SK-N-SH (cell line): ENCODE data around the gene MSL1. TPM values are rescaled to one million over a fixed set of nuclear protein-coding genes. Genes with fewer than 3 reads are reported as not detected.

Experiments
- CTCF ChIA-PET: fragments of 300-600, 350-600 bp; formaldehyde crosslinking; extraction: SDS; loops from one replicate; lab custom pipeline; 2021; lab: Yijun Ruan, JAX
- POLR2A ChIA-PET: fragments of 350-600 bp; sonication (Branson Sonifier 250); formaldehyde crosslinking; extraction: SDS; loops from one replicate; lab custom pipeline; 2020; ENCODE audit warnings: antibody characterized with exemption, inconsistent platforms; lab: Yijun Ruan, JAX
- DNase-seq: peaks from one replicate; pipeline ENCODE4 v3.0.0; 2012
- H2AFZ ChIP-seq: fragments of 200-600 bp; sonication (generic); 2 replicates; pipeline ENCODE4 v1.8.1; 2016; ENCODE audit warnings: antibody characterized with exemption, mild to moderate bottlenecking, low read depth
- H3F3A ChIP-seq: fragments of 200-600 bp; sonication (generic); replicated peaks from 2 replicates; pipeline ENCODE3; 2016; ENCODE audit warnings: antibody characterized with exemption, mild to moderate bottlenecking; ENCODE audit not compliant: insufficient read depth
- H3K27ac ChIP-seq, 2 experiments: fragments of 200-500 bp in 1 of 2; fragments of 200-600 bp in 1 of 2; sonication (Bioruptor generic) in 1 of 2; sonication (generic), shearing (Covaris generic) in 1 of 2; 2 replicates each; pipeline versions ENCODE4 v1.5.1 to v1.6.1; 2014 to 2016; ENCODE audit warnings: low read depth in 2 of 2, inconsistent platforms in 1 of 2, low read length in 1 of 2, mild to moderate bottlenecking in 1 of 2, mixed read lengths in 1 of 2
- H3K27me3 ChIP-seq: fragments of 200-600 bp; sonication (generic), shearing (Covaris generic); 2 replicates; pipeline ENCODE4 v1.6.1; 2016; ENCODE audit warnings: mixed run types; ENCODE audit not compliant: insufficient read depth
- H3K36me3 ChIP-seq, 2 experiments: fragments of 200-500 bp in 1 of 2; fragments of 200-600 bp in 1 of 2; sonication (Bioruptor generic) in 1 of 2; sonication (generic) in 1 of 2; replicated peaks in 1 of 2; 2 replicates each; pipeline versions ENCODE3 to v1.5.1; 2014 to 2016; ENCODE audit warnings: low read length in 1 of 2, mild to moderate bottlenecking in 1 of 2; ENCODE audit not compliant: insufficient read depth in 2 of 2, control insufficient read depth in 1 of 2
- H3K4me1 ChIP-seq, 2 experiments: fragments of 200-500 bp in 1 of 2; fragments of 200-600 bp in 1 of 2; sonication (Bioruptor generic) in 1 of 2; sonication (generic), shearing (Covaris generic) in 1 of 2; 2 replicates each; pipeline versions ENCODE4 v1.5.1 to v1.6.1; 2014 to 2016; ENCODE audit warnings: low read depth in 1 of 2, low read length in 1 of 2, mixed run types in 1 of 2; ENCODE audit not compliant: insufficient read depth in 2 of 2, control insufficient read depth in 1 of 2
- H3K4me2 ChIP-seq: fragments of 200-600 bp; sonication (generic), shearing (Covaris generic); 2 replicates; pipeline ENCODE4 v1.6.1; 2017; ENCODE audit warnings: mixed run types
- H3K4me3 ChIP-seq, 2 experiments: fragments of 200-500 bp in 1 of 2; fragments of 200-600 bp in 1 of 2; sonication (Bioruptor generic) in 1 of 2; sonication (generic), shearing (Covaris generic) in 1 of 2; 2 replicates each; pipeline versions ENCODE4 v1.5.1 to v1.8.1; 2014 to 2016; ENCODE audit warnings: low read depth in 2 of 2, inconsistent platforms in 1 of 2, low read length in 1 of 2, mild to moderate bottlenecking in 1 of 2, mixed read lengths in 1 of 2, moderate library complexity in 1 of 2
- H3K79me2 ChIP-seq: fragments of 200-600 bp; sonication (generic); 2 replicates; pipeline ENCODE4 v1.8.1; 2017; ENCODE audit warnings: mild to moderate bottlenecking; ENCODE audit not compliant: insufficient read depth
- H3K9ac ChIP-seq: fragments of 200-600 bp; sonication (generic); 2 replicates; pipeline ENCODE4 v1.6.1; 2017; ENCODE audit warnings: mixed run types
- H3K9me2 ChIP-seq: fragments of 200-600 bp; sonication (generic); 2 replicates; pipeline ENCODE4 v1.6.1; 2017; ENCODE audit warnings: mixed run types
- H3K9me3 ChIP-seq: fragments of 200-600 bp; sonication (generic); 2 replicates; pipeline ENCODE4 v1.6.1; 2017; ENCODE audit warnings: mixed run types, mild to moderate bottlenecking, moderate library complexity
- H4K20me1 ChIP-seq: fragments of 200-600 bp; sonication (generic); 2 replicates; pipeline ENCODE4 v1.6.1; 2017; ENCODE audit warnings: mild to moderate bottlenecking, mixed run types; ENCODE audit not compliant: insufficient read depth
- CHD2 ChIP-seq: fragments of 150-350 bp; IDR thresholded peaks from 2 replicates; pipeline ENCODE4 v1.6.1; 2018; ENCODE audit warnings: low read length; ENCODE audit not compliant: partially characterized antibody
- EP300 ChIP-seq, 2 experiments: IDR thresholded peaks; 2 replicates each; pipeline versions ENCODE4 v1.4.0 to v1.6.1; 2012; ENCODE audit warnings: borderline replicate concordance in 1 of 2, low read depth in 1 of 2, low read length in 1 of 2
- EZH2phosphoT487 ChIP-seq: fragments of 200-600 bp; sonication (generic); IDR thresholded peaks from 2 replicates; pipeline ENCODE4 v1.6.1; 2017; ENCODE audit warnings: low read depth, mixed run types, mild to moderate bottlenecking, antibody characterized with exemption, moderate library complexity, borderline replicate concordance
- FOSL2 ChIP-seq: IDR thresholded peaks from 2 replicates; pipeline ENCODE4 v1.4.0; 2012; ENCODE audit warnings: low read depth, mild to moderate bottlenecking, moderate library complexity, borderline replicate concordance
- GATA2 ChIP-seq: sonication (generic); formaldehyde crosslinking; IDR thresholded peaks from 2 replicates; pipeline ENCODE4 v1.5.0; 2020; ENCODE audit warnings: mild to moderate bottlenecking, missing genetic modification reagents
- MEF2A ChIP-seq: IDR thresholded peaks from 2 replicates; pipeline ENCODE4 v1.4.0; 2012; ENCODE audit warnings: low read depth, borderline replicate concordance
- MXI1 ChIP-seq: IDR thresholded peaks from 2 replicates; pipeline ENCODE4 v1.6.1; 2012; ENCODE audit warnings: mild to moderate bottlenecking, low read depth, low read length, improper control_type of control experiment
- POLR2AphosphoS5 ChIP-seq: IDR thresholded peaks from 2 replicates; pipeline ENCODE4 v1.6.1; 2012; ENCODE audit warnings: low read depth, low read length
- RCOR1 ChIP-seq: fragments of 150-350 bp; IDR thresholded peaks from 2 replicates; pipeline ENCODE4 v1.6.1; 2017; ENCODE audit warnings: antibody characterized with exemption, low read length
- RFX5 ChIP-seq: IDR thresholded peaks from 2 replicates; pipeline ENCODE4 v1.6.1; 2012; ENCODE audit warnings: mild to moderate bottlenecking, improper control_type of control experiment, low read length
- SMC3 ChIP-seq: IDR thresholded peaks from 2 replicates; pipeline ENCODE4 v1.6.1; 2012; ENCODE audit warnings: low read depth, low read length, improper control_type of control experiment
- TAF1 ChIP-seq: IDR thresholded peaks from 2 replicates; pipeline ENCODE4 v1.6.1; 2012; ENCODE audit warnings: low read depth, mild to moderate bottlenecking, low read length, moderate library complexity, borderline replicate concordance
- TCF12 ChIP-seq: IDR thresholded peaks from 2 replicates; pipeline ENCODE4 v1.4.0; 2012
- WGBS: methylation state at CpG from one replicate; pipeline ENCODE4 v1.1.6; 2017; ENCODE audit warnings: low lambda C conversion rate; 5-methylcytosine and 5-hydroxymethylcytosine counted together
- polyA plus RNA-seq, 3 experiments: library from polyadenylated mRNA; depleted of rRNA; stranded (reverse); fragments of >200 nt; gene quantifications; 2 replicates each; pipeline ENCODE4 v1.2.3, GENCODE V29; 2012
- TF ChIP-seq, protein P1 (sequence below): fragments of 150-350 bp; IDR thresholded peaks from 2 replicates; pipeline ENCODE4 v1.6.1; 2017; ENCODE audit warnings: antibody characterized with exemption, low read length, low read depth, borderline replicate concordance
- TF ChIP-seq, protein P2 (sequence below): IDR thresholded peaks from 2 replicates; pipeline ENCODE4; 2012
- TF ChIP-seq, protein P3 (sequence below): IDR thresholded peaks from 2 replicates; pipeline ENCODE4 v1.6.1; 2012; ENCODE audit warnings: mild to moderate bottlenecking, low read depth, low read length, moderate library complexity
- TF ChIP-seq, protein P4 (sequence below): IDR thresholded peaks from 2 replicates; pipeline ENCODE4 v1.4.0; 2012; ENCODE audit warnings: low read depth, borderline replicate concordance
- TF ChIP-seq, protein P5 (sequence below): fragments of 200-600 bp; sonication (generic); IDR thresholded peaks from 2 replicates; pipeline ENCODE4 v1.6.1; 2017; ENCODE audit warnings: antibody characterized with exemption, mild to moderate bottlenecking, moderate library complexity

The MSL1 gene
- polyA plus RNA-seq, 1 of the 3 experiments (the other 2 are of a cell fraction), result 30.2 TPM

DNA sequence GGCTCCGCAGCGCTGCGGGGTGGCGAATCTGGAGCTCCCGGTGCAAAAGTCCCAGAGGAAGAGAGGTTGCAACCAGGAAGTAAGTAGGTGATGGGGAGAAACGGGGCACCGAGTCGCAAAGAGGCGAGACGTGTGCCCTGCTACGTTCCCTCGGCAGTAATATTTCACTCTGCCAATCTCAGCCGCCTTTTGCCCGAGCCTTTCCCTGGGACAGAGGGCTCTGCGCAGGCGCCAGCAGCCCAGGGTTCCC is 21.4 kb upstream of the MSL1 start, which contains the start of gene NR1D1:
Gene NR1D1 (minus strand): TSS at position 171 of the 250 bp plus-strand sequence. CDS start 495 bp downstream, outside the sequence.
- H3K27me3 ChIP-seq, result no peaks in the 10 kb centered on the region
- no peaks in the 10 kb centered on the region for H3K9me2 ChIP-seq
- peaks cover 31% of the 10 kb centered on the region for H3K79me2 ChIP-seq
- POLR2A ChIA-PET, result interaction anchor here (0.6 to 3.3 kb wide), 5 partner anchors 9 to 398 kb away, joined by 3 to 25 read pairs (median 4); partner anchors contain the start of gene CASC3
- TF ChIP-seq CHD2, result no peak
- TF ChIP-seq, protein P1, sequence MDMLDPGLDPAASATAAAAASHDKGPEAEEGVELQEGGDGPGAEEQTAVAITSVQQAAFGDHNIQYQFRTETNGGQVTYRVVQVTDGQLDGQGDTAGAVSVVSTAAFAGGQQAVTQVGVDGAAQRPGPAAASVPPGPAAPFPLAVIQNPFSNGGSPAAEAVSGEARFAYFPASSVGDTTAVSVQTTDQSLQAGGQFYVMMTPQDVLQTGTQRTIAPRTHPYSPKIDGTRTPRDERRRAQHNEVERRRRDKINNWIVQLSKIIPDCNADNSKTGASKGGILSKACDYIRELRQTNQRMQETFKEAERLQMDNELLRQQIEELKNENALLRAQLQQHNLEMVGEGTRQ, result no peak
- TF ChIP-seq FOSL2, result no peak
- TF ChIP-seq, protein P2, sequence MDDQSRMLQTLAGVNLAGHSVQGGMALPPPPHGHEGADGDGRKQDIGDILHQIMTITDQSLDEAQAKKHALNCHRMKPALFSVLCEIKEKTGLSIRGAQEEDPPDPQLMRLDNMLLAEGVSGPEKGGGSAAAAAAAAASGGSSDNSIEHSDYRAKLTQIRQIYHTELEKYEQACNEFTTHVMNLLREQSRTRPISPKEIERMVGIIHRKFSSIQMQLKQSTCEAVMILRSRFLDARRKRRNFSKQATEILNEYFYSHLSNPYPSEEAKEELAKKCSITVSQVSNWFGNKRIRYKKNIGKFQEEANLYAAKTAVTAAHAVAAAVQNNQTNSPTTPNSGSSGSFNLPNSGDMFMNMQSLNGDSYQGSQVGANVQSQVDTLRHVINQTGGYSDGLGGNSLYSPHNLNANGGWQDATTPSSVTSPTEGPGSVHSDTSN, result peak; percentile 40; the same call in 1 of the 2 replicates
- TF ChIP-seq, protein P3, sequence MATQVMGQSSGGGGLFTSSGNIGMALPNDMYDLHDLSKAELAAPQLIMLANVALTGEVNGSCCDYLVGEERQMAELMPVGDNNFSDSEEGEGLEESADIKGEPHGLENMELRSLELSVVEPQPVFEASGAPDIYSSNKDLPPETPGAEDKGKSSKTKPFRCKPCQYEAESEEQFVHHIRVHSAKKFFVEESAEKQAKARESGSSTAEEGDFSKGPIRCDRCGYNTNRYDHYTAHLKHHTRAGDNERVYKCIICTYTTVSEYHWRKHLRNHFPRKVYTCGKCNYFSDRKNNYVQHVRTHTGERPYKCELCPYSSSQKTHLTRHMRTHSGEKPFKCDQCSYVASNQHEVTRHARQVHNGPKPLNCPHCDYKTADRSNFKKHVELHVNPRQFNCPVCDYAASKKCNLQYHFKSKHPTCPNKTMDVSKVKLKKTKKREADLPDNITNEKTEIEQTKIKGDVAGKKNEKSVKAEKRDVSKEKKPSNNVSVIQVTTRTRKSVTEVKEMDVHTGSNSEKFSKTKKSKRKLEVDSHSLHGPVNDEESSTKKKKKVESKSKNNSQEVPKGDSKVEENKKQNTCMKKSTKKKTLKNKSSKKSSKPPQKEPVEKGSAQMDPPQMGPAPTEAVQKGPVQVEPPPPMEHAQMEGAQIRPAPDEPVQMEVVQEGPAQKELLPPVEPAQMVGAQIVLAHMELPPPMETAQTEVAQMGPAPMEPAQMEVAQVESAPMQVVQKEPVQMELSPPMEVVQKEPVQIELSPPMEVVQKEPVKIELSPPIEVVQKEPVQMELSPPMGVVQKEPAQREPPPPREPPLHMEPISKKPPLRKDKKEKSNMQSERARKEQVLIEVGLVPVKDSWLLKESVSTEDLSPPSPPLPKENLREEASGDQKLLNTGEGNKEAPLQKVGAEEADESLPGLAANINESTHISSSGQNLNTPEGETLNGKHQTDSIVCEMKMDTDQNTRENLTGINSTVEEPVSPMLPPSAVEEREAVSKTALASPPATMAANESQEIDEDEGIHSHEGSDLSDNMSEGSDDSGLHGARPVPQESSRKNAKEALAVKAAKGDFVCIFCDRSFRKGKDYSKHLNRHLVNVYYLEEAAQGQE, result 0 out of 2 replicates have a peak, but pooled peaks have one; percentile 13
- TF ChIP-seq, protein P4, sequence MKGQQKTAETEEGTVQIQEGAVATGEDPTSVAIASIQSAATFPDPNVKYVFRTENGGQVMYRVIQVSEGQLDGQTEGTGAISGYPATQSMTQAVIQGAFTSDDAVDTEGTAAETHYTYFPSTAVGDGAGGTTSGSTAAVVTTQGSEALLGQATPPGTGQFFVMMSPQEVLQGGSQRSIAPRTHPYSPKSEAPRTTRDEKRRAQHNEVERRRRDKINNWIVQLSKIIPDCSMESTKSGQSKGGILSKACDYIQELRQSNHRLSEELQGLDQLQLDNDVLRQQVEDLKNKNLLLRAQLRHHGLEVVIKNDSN, result no peak
- TF ChIP-seq POLR2AphosphoS5, result peak; percentile 86
- TF ChIP-seq RFX5, result no peak
- peak; percentile 84; the same call in 1 of the 2 replicates for TF ChIP-seq TAF1
- TF ChIP-seq EP300 (IDR thresholded peaks at IDR 0.05; ENCODE audit: borderline replicate concordance in 1 of 2, low read depth in 1 of 2, low read length in 1 of 2), result no peak
- TF ChIP-seq MXI1, result no peak
- no peak; the same call in 1 of the 2 replicates for TF ChIP-seq RCOR1
- no peak for TF ChIP-seq MEF2A
- TF ChIP-seq GATA2, result no peak
- TF ChIP-seq EZH2phosphoT487, result no peak
- TF ChIP-seq, protein P5, sequence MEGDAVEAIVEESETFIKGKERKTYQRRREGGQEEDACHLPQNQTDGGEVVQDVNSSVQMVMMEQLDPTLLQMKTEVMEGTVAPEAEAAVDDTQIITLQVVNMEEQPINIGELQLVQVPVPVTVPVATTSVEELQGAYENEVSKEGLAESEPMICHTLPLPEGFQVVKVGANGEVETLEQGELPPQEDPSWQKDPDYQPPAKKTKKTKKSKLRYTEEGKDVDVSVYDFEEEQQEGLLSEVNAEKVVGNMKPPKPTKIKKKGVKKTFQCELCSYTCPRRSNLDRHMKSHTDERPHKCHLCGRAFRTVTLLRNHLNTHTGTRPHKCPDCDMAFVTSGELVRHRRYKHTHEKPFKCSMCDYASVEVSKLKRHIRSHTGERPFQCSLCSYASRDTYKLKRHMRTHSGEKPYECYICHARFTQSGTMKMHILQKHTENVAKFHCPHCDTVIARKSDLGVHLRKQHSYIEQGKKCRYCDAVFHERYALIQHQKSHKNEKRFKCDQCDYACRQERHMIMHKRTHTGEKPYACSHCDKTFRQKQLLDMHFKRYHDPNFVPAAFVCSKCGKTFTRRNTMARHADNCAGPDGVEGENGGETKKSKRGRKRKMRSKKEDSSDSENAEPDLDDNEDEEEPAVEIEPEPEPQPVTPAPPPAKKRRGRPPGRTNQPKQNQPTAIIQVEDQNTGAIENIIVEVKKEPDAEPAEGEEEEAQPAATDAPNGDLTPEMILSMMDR, result no peak
- TF ChIP-seq SMC3, result no peak
- no peak for TF ChIP-seq TCF12
- H3K36me3 ChIP-seq, result peaks cover 15 to 17% of the 10 kb centered on the region in 2 experiments
- peak within 1 kb of the TSS; percentile 74 to 95 for H3K27ac ChIP-seq
- peak within 1 kb of the TSS; percentile 60; the same call in 1 of the 2 replicates for H2AFZ ChIP-seq
- CTCF ChIA-PET, result interaction anchor here (0.9 to 12.5 kb wide), 8 partner anchors 11 to 121 kb away, joined by 3 to 98 read pairs (median 9); partner anchors contain the start of gene THRA
- peak within 1 kb of the TSS; percentile 99 for H3K9ac ChIP-seq
- no peak for DNase-seq
- peaks cover 14 to 28% of the 10 kb centered on the region in 2 experiments; a peak in 1 of 4 replicates for H3K4me1 ChIP-seq
- peak within 1 kb of the TSS; percentile 96 for H3K4me2 ChIP-seq
- WGBS, result 0% methylated on average over 16 of the region's 16 CpGs
- 0 out of 2 replicates have a peak, but pooled peaks cover 5% of the 10 kb centered on the region for H4K20me1 ChIP-seq
- peaks cover 7% of the 10 kb centered on the region for H3F3A ChIP-seq
- H3K9me3 ChIP-seq, result no peaks in the 10 kb centered on the region
- peak within 1 kb of the TSS; percentile 73 to 96 for H3K4me3 ChIP-seq
